CD14-positive monocyte (primary cell): ENCODE results near the gene CERS4. TPM values are rescaled to one million over a fixed set of nuclear protein-coding genes. Genes with fewer than 3 reads are reported as not detected.

Experiments used
- DNase-seq, 3 donors: peaks; one replicate each; pipeline ENCODE4 v3.0.0-alpha.2; 2011 to 2022
- H2AFZ ChIP-seq: 2 replicates; pipeline ENCODE4 v1.6.0; 2012; ENCODE audit warnings: mild to moderate bottlenecking, low read depth, low read length, inconsistent platforms; ENCODE audit not compliant: insufficient read depth, poor library complexity, severe bottlenecking
- H3K27ac ChIP-seq, 2 donors: 1 replicate in 1 of 2; 2 replicates in 1 of 2; pipeline ENCODE4 v1.5.1; 2012 to 2013; ENCODE audit warnings: low read length in 2 of 2, control low read depth in 1 of 2, inconsistent platforms in 1 of 2, low read depth in 1 of 2, mild to moderate bottlenecking in 1 of 2
- H3K27me3 ChIP-seq, 2 donors: one replicate each; pipeline versions ENCODE4 v1.6.0 to v1.6.1; 2011 to 2013; ENCODE audit warnings: low read length in 2 of 2; ENCODE audit not compliant: control insufficient read depth in 2 of 2, insufficient read depth in 2 of 2
- H3K36me3 ChIP-seq, 2 donors: replicated peaks in 1 of 2; 1 replicate in 1 of 2; 2 replicates in 1 of 2; pipeline versions ENCODE4 v1.5.1 to v1.6.1; 2012 to 2013; ENCODE audit warnings: low read length in 2 of 2, control low read depth in 1 of 2, inconsistent platforms in 1 of 2, mild to moderate bottlenecking in 1 of 2; ENCODE audit not compliant: insufficient read depth in 2 of 2, control insufficient read depth in 1 of 2
- H3K4me1 ChIP-seq, 2 donors: 1 replicate in 1 of 2; 2 replicates in 1 of 2; pipeline versions ENCODE4 v1.5.1 to v1.6.1; 2012 to 2013; ENCODE audit warnings: low read length in 2 of 2, control low read depth in 1 of 2, inconsistent platforms in 1 of 2, mild to moderate bottlenecking in 1 of 2, moderate library complexity in 1 of 2; ENCODE audit not compliant: insufficient read depth in 2 of 2, control insufficient read depth in 1 of 2
- H3K4me2 ChIP-seq: replicated peaks from 2 replicates; pipeline ENCODE3; 2012; ENCODE audit warnings: low read length, moderate library complexity, mild to moderate bottlenecking; ENCODE audit not compliant: poor library complexity, severe bottlenecking; ENCODE audit errors: extremely low read depth
- H3K4me3 ChIP-seq, 3 experiments: fragments of 200-600 bp in 1 of 3; sonication (generic) in 1 of 3; replicated peaks in 1 of 3; 1 replicate in 2 of 3; 2 replicates in 1 of 3; pipeline ENCODE4 v1.5.1; 2011 to 2013; ENCODE audit warnings: low read length in 3 of 3, mild to moderate bottlenecking in 3 of 3, control low read depth in 2 of 3, low read depth in 2 of 3, inconsistent platforms in 1 of 3, moderate library complexity in 1 of 3
- H3K79me2 ChIP-seq: 2 replicates; pipeline ENCODE4 v1.6.0; 2012; ENCODE audit warnings: mild to moderate bottlenecking, control low read depth, inconsistent platforms, low read length, moderate library complexity; ENCODE audit not compliant: insufficient read depth
- H3K9ac ChIP-seq: 2 replicates; pipeline ENCODE4 v1.6.0; 2017; ENCODE audit warnings: low read length, mild to moderate bottlenecking; ENCODE audit not compliant: insufficient read depth, poor library complexity, severe bottlenecking
- H3K9me3 ChIP-seq, 2 donors: replicated peaks in 1 of 2; 1 replicate in 1 of 2; 2 replicates in 1 of 2; pipeline versions ENCODE4 v1.5.1 to v1.6.1; 2012 to 2013; ENCODE audit warnings: low read length in 2 of 2, control low read depth in 1 of 2; ENCODE audit not compliant: control insufficient read depth in 1 of 2, insufficient read depth in 1 of 2
- H4K20me1 ChIP-seq: 2 replicates; pipeline ENCODE4 v1.6.0; 2012; ENCODE audit warnings: mild to moderate bottlenecking, low read length, control low read depth, moderate library complexity; ENCODE audit not compliant: insufficient read depth
- H3K27ac Mint-ChIP-seq, 7 donors: one replicate each; pipeline ENCODE4 v1.8.0; 2020; ENCODE audit warnings: mild to moderate bottlenecking in 7 of 7, mixed read lengths in 7 of 7, moderate library complexity in 6 of 7, inconsistent platforms in 2 of 7
- H3K27me3 Mint-ChIP-seq, 3 donors: one replicate each; pipeline ENCODE4 v1.8.0; 2021 to 2022; ENCODE audit warnings: low read depth in 3 of 3, mild to moderate bottlenecking in 3 of 3, mixed read lengths in 3 of 3, moderate library complexity in 3 of 3, inconsistent platforms in 1 of 3
- H3K36me3 Mint-ChIP-seq, 2 donors: one replicate each; pipeline ENCODE4 v1.8.0; 2020; ENCODE audit warnings: mixed read lengths in 2 of 2, inconsistent platforms in 1 of 2, mild to moderate bottlenecking in 1 of 2
- H3K4me1 Mint-ChIP-seq: one replicate; pipeline ENCODE4 v1.8.0; 2020; ENCODE audit warnings: mild to moderate bottlenecking, mixed read lengths
- H3K4me3 Mint-ChIP-seq, 2 donors: one replicate each; pipeline ENCODE4 v1.8.0; 2020; ENCODE audit warnings: mild to moderate bottlenecking in 2 of 2, mixed read lengths in 2 of 2, moderate library complexity in 1 of 2
- H3K9me3 Mint-ChIP-seq, 7 donors: one replicate each; pipeline ENCODE4 v1.8.0; 2020 to 2022; ENCODE audit warnings: mixed read lengths in 7 of 7, mild to moderate bottlenecking in 6 of 7, moderate library complexity in 6 of 7, inconsistent platforms in 2 of 7
- CTCF ChIP-seq: fragments of 200-600 bp; IDR thresholded peaks from one replicate; pipeline ENCODE4 v1.8.0; 2022; ENCODE audit warnings: antibody characterized with exemption, mild to moderate bottlenecking
- WGBS: methylation state at CpG from one replicate; pipeline ENCODE4 v1.1.5; 2013; ENCODE audit warnings: missing lambda C conversion rate; ENCODE audit not compliant: insufficient coverage; 5-methylcytosine and 5-hydroxymethylcytosine counted together
- intact Hi-C, 2 donors: fragments of 100-400 bp; cut with micrococcal nuclease; formaldehyde crosslinking; loops; one replicate each; pipeline versions ENCODE4 v1.15.0 to v1.15.1; 2023
- polyA plus RNA-seq, 3 donors: library from polyadenylated mRNA; depleted of rRNA in 1 of 3; unstranded in 2 of 3; stranded (reverse) in 1 of 3; fragments of 300-500 nt in 2 of 3; fragments of >200 nt in 1 of 3; fragmentation: Illumina TruSeq in 2 of 3; gene quantifications; 1 replicate in 2 of 3; 2 replicates in 1 of 3; pipeline ENCODE4 v1.2.3, GENCODE V29; 2012 to 2021

The CERS4 gene
- polyA plus RNA-seq, 3 donors, result 11.4 to 12.1 (median 12.0) TPM

GRCh38 chr19:8242211-8242821 is 33.1 kb downstream of the CERS4 start:
- peaks cover 0 to 15% of the 10 kb centered on the region in 2 donors for H3K27me3 ChIP-seq
- peaks cover 14 to 25% of the 10 kb centered on the region in 2 donors for H3K9me3 ChIP-seq
- H3K9me3 Mint-ChIP-seq, result peaks cover 16 to 37% (median 26%) of the 10 kb centered on the region in 7 donors
- intact Hi-C loops, result loop anchor here in 1 of 2 donors (5.0 kb wide), 1 partner anchor 55 kb away; no protein-coding TSS in a partner anchor
- H3K27me3 Mint-ChIP-seq, result peaks cover 30 to 58% (median 35%) of the 10 kb centered on the region in 3 donors
- peak; percentile 70 to 75 (median 75) for DNase-seq
- peaks cover 45% of the 10 kb centered on the region for H3K4me1 Mint-ChIP-seq
- TF ChIP-seq CTCF, result no peak
- H3K27ac ChIP-seq, result peak overlapping the region; percentile 43 to 65
- peak overlapping the region; percentile 38 to 85 (median 81) for H3K27ac Mint-ChIP-seq
- no peak overlapping the region for H2AFZ ChIP-seq
- H3K9ac ChIP-seq, result no peak overlapping the region
- peak overlapping the region; percentile 56 for H3K4me2 ChIP-seq
- no peaks in the 10 kb centered on the region for H3K79me2 ChIP-seq
- H3K36me3 ChIP-seq, result no peaks in the 10 kb centered on the region
- H3K4me1 ChIP-seq, result peaks cover 39 to 44% of the 10 kb centered on the region in 2 donors
- 100% methylated on average over 1 of the region's 4 CpGs for WGBS
- peak overlapping the region; percentile 56 to 87 for H3K4me3 Mint-ChIP-seq
- H3K4me3 ChIP-seq, result peak overlapping the region in 1 of 3 experiments; percentile 53
- H4K20me1 ChIP-seq, result no peaks in the 10 kb centered on the region
- H3K36me3 Mint-ChIP-seq, result peaks cover 13 to 18% of the 10 kb centered on the region in 2 donors

GRCh38 chr19:8243146-8243545 is 34.0 kb downstream of the CERS4 start:
- Mint-ChIP-seq H3K27ac (no peak overlapping the region), H3K4me1 (peaks cover 45% of the 10 kb centered on the region), H3K9me3 (peaks cover 16 to 37% (median 26%) of the 10 kb centered on the region in 7 donors), H3K36me3 (peaks cover 13 to 18% of the 10 kb centered on the region in 2 donors), H3K27me3 (peaks cover 31 to 55% (median 36%) of the 10 kb centered on the region in 3 donors), H3K4me3 (no peak overlapping the region)
- intact Hi-C loops, result loop anchor here in 1 of 2 donors (5.0 kb wide), 1 partner anchor 56 kb away; no protein-coding TSS in a partner anchor
- Histone ChIP-seq H3K4me3 (no peak overlapping the region), H3K36me3 (no peaks in the 10 kb centered on the region), H3K9ac (no peak overlapping the region), H3K27ac (no peak overlapping the region), H4K20me1 (no peaks in the 10 kb centered on the region), H3K4me1 (peaks cover 39 to 44% of the 10 kb centered on the region in 2 donors), H3K4me2 (no peak overlapping the region), H3K9me3 (peaks cover 14 to 25% of the 10 kb centered on the region in 2 donors), H3K79me2 (no peaks in the 10 kb centered on the region), H3K27me3 (peaks cover 0 to 15% of the 10 kb centered on the region in 2 donors), H2AFZ (no peak overlapping the region)
- DNase-seq, result no peak
- no peak for TF ChIP-seq CTCF
- 100% methylated on average over 2 of the region's 3 CpGs for WGBS
